PC-3 (cell line): Measurements from ENCODE around the gene HEATR5B. TPM values are rescaled to one million over a fixed set of nuclear protein-coding genes. Genes with fewer than 3 reads are reported as not detected.

ENCODE experiments used
- ATAC-seq: fragments of 200-7000 bp; cut with Tn5 transposase; 2 replicates; pipeline ENCODE4 v1.9.1; 2020; ENCODE audit warnings: mild to moderate bottlenecking, moderate library complexity
- Bru-seq: library from RNA; stranded (reverse); fragments of 400-500 nt; gene quantifications from one replicate; lab custom pipeline; 2021; lab: Mats Ljungman, UMichigan
- BruChase-seq, 2 experiments: library from RNA; stranded (reverse); fragments of 400-500 nt; gene quantifications; one replicate each; lab custom pipeline; 2021; lab: Mats Ljungman, UMichigan
- BruUV-seq: library from RNA; stranded (reverse); fragments of 400-500 nt; replicated peaks from 2 replicates; lab custom pipeline; 2021; lab: Mats Ljungman, UMichigan
- CTCF ChIA-PET: fragments of 300-600 bp; sonication (Branson Sonifier 250); formaldehyde crosslinking; loops from one replicate; lab custom pipeline; 2022; ENCODE audit warnings: antibody characterized with exemption; lab: Charles Lee
- POLR2A ChIA-PET: fragments of 300-600 bp; sonication (Branson Sonifier 250); formaldehyde crosslinking; loops from one replicate; lab custom pipeline; 2022; ENCODE audit warnings: antibody characterized with exemption; ENCODE audit not compliant: unreplicated experiment; lab: Charles Lee
- DNase-seq: peaks from one replicate; pipeline ENCODE4 v3.0.0-alpha.2; 2015
- H2AFZ ChIP-seq: fragments of 300-600 bp; sonication (generic); 2 replicates; pipeline ENCODE4 v1.6.0; 2016; ENCODE audit warnings: antibody characterized with exemption, low read length
- H3F3A ChIP-seq: fragments of 300-600 bp; sonication (generic); one replicate; pipeline ENCODE4 v1.6.0; 2017; ENCODE audit warnings: antibody characterized with exemption, low read length, control low read depth, mild to moderate bottlenecking; ENCODE audit not compliant: unreplicated experiment
- H3K27ac ChIP-seq: fragments of 300-600 bp; sonication (generic); 2 replicates; pipeline ENCODE4 v1.5.1; 2016; ENCODE audit warnings: mild to moderate bottlenecking, low read length
- H3K27me3 ChIP-seq: fragments of 300-600 bp; sonication (generic); 2 replicates; pipeline ENCODE4 v1.6.1; 2016; ENCODE audit warnings: low read length, mixed read lengths
- H3K36me3 ChIP-seq: fragments of 300-600 bp; sonication (generic); 2 replicates; pipeline ENCODE4 v1.6.1; 2016; ENCODE audit warnings: low read depth, mixed run types, low read length, mixed read lengths
- H3K4me1 ChIP-seq: fragments of 300-600 bp; sonication (generic); 2 replicates; pipeline ENCODE4 v1.5.1; 2016; ENCODE audit warnings: low read length; ENCODE audit not compliant: insufficient read depth
- H3K4me2 ChIP-seq: fragments of 300-600 bp; sonication (generic); 2 replicates; pipeline ENCODE4 v1.6.0; 2016; ENCODE audit warnings: low read length
- H3K4me3 ChIP-seq: fragments of 300-600 bp; sonication (generic); 2 replicates; pipeline ENCODE4 v1.5.1; 2016; ENCODE audit warnings: mild to moderate bottlenecking, low read length, mixed read lengths
- H3K79me2 ChIP-seq: fragments of 300-600 bp; sonication (generic); 2 replicates; pipeline ENCODE4 v1.6.1; 2017; ENCODE audit warnings: low read length, mixed read lengths
- H3K9ac ChIP-seq: fragments of 300-600 bp; sonication (generic); 2 replicates; pipeline ENCODE4 v1.6.0; 2016; ENCODE audit warnings: mild to moderate bottlenecking, low read length
- H3K9me2 ChIP-seq: fragments of 300-600 bp; sonication (generic); replicated peaks from 2 replicates; pipeline ENCODE4 v1.6.1; 2016; ENCODE audit warnings: mixed run types, low read length, mixed read lengths
- H3K9me3 ChIP-seq: fragments of 300-600 bp; sonication (generic); 2 replicates; pipeline ENCODE4 v1.6.1; 2016; ENCODE audit warnings: low read length, mixed read lengths
- H4K20me1 ChIP-seq: fragments of 300-600 bp; sonication (generic); 2 replicates; pipeline ENCODE4 v1.6.1; 2016; ENCODE audit warnings: low read length, mixed read lengths
- EZH2 ChIP-seq: fragments of 300-600 bp; sonication (generic); IDR thresholded peaks from one replicate; pipeline ENCODE4 v1.6.1; 2017; ENCODE audit warnings: antibody characterized with exemption, mild to moderate bottlenecking, low read length; ENCODE audit not compliant: unreplicated experiment
- EZH2phosphoT487 ChIP-seq: fragments of 300-600 bp; sonication (generic); IDR thresholded peaks from 2 replicates; pipeline ENCODE4 v1.6.1; 2018; ENCODE audit warnings: mild to moderate bottlenecking, antibody characterized with exemption, low read length, borderline replicate concordance
- intact Hi-C: fragments of 100-400 bp; cut with micrococcal nuclease; formaldehyde crosslinking; loops from 2 replicates; pipeline ENCODE4 v1.9.0; 2023
- long read RNA-seq: library from polyadenylated mRNA; unstranded; transcript quantifications from one replicate; pipeline ENCODE4 v2.0.0, GENCODE V29; 2021; ENCODE audit not compliant: unreplicated experiment
- total RNA-seq: library from RNA; depleted of rRNA; stranded (reverse); fragments of >200 nt; gene quantifications from 2 replicates; pipeline ENCODE4 v1.2.3, GENCODE V29; 2014; rRNA removed
- TF ChIP-seq, protein P1 (sequence below): fragments of 300-600 bp; sonication (generic); conservative IDR thresholded peaks from 2 replicates; pipeline ENCODE4 v1.5.1; 2017; ENCODE audit warnings: antibody characterized with exemption, low read depth, mild to moderate bottlenecking, low read length

Gene HEATR5B
- 10.0 and 13.0 TPM in 2 replicates for total RNA-seq
- Bru-seq, nascent RNA, result percentile 74 among the genes with signal in this experiment
- BruChase-seq, experiment 1, labeled RNA remaining after a 6-hour chase, result percentile 74 among the genes with signal in this experiment
- percentile 78 among the genes with signal in this experiment for BruChase-seq, experiment 2, labeled RNA remaining after a 2-hour chase
- long read RNA-seq, full-length matches to known transcripts, result 2 of 29 reads
- long read RNA-seq, partial matches to known transcripts, result 12 of 29 reads
- long read RNA-seq, other reads (novel, unspliced or antisense), result 15 of 29 reads

GRCh38 chr2:37083873-37084794 lies at the start of gene HEATR5B, which contains the start of gene GPATCH11:
HEATR5B (minus strand) TSS chr2:37084372; CDS start chr2:37083414, 958 bp downstream.
GPATCH11 (plus strand) TSS chr2:37084518; CDS start chr2:37088382, 3,864 bp downstream.
- H3K79me2 ChIP-seq, result peaks cover 32% of the 10 kb centered on the region
- H3K27ac ChIP-seq, result peak within 1 kb of the TSS; percentile 49
- intact Hi-C loops, result no loop called here
- DNase-seq, result peak; percentile 98
- peaks cover 5% of the 10 kb centered on the region for H3F3A ChIP-seq
- POLR2A ChIA-PET, result interaction anchor here (0.5 to 0.7 kb wide), 2 partner anchors 181 to 1683 kb away, joined by 3 read pairs; no protein-coding TSS in a partner anchor
- TF ChIP-seq EZH2 (no peak), EZH2phosphoT487 (no peak)
- peak within 1 kb of the TSS; percentile 83 for H3K9ac ChIP-seq
- H3K36me3 ChIP-seq, result peaks cover 10% of the 10 kb centered on the region; the same call in 1 of the 2 replicates
- peak within 1 kb of the TSS; percentile 95 for H3K4me2 ChIP-seq
- CTCF ChIA-PET, result interaction anchor here (0.7 kb wide), 1 partner anchor 806 kb away, joined by 3 read pairs; no protein-coding TSS in a partner anchor
- peaks cover 29% of the 10 kb centered on the region for H3K4me1 ChIP-seq
- peak within 1 kb of the TSS; percentile 84 for H3K4me3 ChIP-seq
- H4K20me1 ChIP-seq, result no peaks in the 10 kb centered on the region
- H3K9me3 ChIP-seq, result no peaks in the 10 kb centered on the region
- TSS peak; percentile 56 for BruUV-seq
- H3K27me3 ChIP-seq, result no peaks in the 10 kb centered on the region
- H3K9me2 ChIP-seq, result no peaks in the 10 kb centered on the region
- peak within 1 kb of the TSS; percentile 99 for H2AFZ ChIP-seq
- ATAC-seq, result peak; percentile 92

- ChIA-PET CTCF (no interaction called here), POLR2A (no interaction called here)
- no peaks in the 10 kb centered on the region for H3F3A ChIP-seq
- no peaks in the 10 kb centered on the region for H3K9me2 ChIP-seq
- DNase-seq, result no peak
- ATAC-seq, result no peak
- no TSS peak for BruUV-seq
- no peaks in the 10 kb centered on the region for H3K4me1 ChIP-seq
- no peak overlapping the region for H3K9ac ChIP-seq
- H3K79me2 ChIP-seq, result no peaks in the 10 kb centered on the region
- H3K9me3 ChIP-seq, result no peaks in the 10 kb centered on the region
- H3K27ac ChIP-seq, result no peak overlapping the region
- intact Hi-C loops, result no loop called here
- no peak overlapping the region for H3K4me2 ChIP-seq
- no peaks in the 10 kb centered on the region for H4K20me1 ChIP-seq
- H2AFZ ChIP-seq, result no peak overlapping the region
- peaks cover 69% of the 10 kb centered on the region for H3K36me3 ChIP-seq
- no peak for TF ChIP-seq EZH2phosphoT487
- TF ChIP-seq EZH2, result no peak
- TF ChIP-seq, protein P1, sequence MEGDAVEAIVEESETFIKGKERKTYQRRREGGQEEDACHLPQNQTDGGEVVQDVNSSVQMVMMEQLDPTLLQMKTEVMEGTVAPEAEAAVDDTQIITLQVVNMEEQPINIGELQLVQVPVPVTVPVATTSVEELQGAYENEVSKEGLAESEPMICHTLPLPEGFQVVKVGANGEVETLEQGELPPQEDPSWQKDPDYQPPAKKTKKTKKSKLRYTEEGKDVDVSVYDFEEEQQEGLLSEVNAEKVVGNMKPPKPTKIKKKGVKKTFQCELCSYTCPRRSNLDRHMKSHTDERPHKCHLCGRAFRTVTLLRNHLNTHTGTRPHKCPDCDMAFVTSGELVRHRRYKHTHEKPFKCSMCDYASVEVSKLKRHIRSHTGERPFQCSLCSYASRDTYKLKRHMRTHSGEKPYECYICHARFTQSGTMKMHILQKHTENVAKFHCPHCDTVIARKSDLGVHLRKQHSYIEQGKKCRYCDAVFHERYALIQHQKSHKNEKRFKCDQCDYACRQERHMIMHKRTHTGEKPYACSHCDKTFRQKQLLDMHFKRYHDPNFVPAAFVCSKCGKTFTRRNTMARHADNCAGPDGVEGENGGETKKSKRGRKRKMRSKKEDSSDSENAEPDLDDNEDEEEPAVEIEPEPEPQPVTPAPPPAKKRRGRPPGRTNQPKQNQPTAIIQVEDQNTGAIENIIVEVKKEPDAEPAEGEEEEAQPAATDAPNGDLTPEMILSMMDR, result no peak
- H3K27me3 ChIP-seq, result no peaks in the 10 kb centered on the region
- H3K4me3 ChIP-seq, result no peak overlapping the region
Observed at GRCh38 chr2:37132914-37133313, 48.7 kb upstream of the HEATR5B start.

- H3K36me3 ChIP-seq, result peaks cover 35% of the 10 kb centered on the region
Observed at GRCh38 chr2:37125416-37125815, 41.2 kb upstream of the HEATR5B start.

More at GRCh38 chr2:37125416-37125815, 41.2 kb upstream of the HEATR5B start:
- DNase-seq, result no peak
- Histone ChIP-seq H3K9ac (no peak overlapping the region), H3K27me3 (no peaks in the 10 kb centered on the region), H3K9me3 (no peaks in the 10 kb centered on the region), H3K27ac (no peak overlapping the region), H4K20me1 (no peaks in the 10 kb centered on the region), H3K4me1 (no peaks in the 10 kb centered on the region), H3F3A (no peaks in the 10 kb centered on the region), H2AFZ (no peak overlapping the region), H3K4me3 (no peak overlapping the region), H3K79me2 (no peaks in the 10 kb centered on the region), H3K4me2 (no peak overlapping the region), H3K9me2 (no peaks in the 10 kb centered on the region)
- ATAC-seq, result no peak
- POLR2A ChIA-PET, result no interaction called here
- CTCF ChIA-PET, result no interaction called here
- TF ChIP-seq EZH2phosphoT487 (no peak), EZH2 (no peak)
- no TSS peak for BruUV-seq
- intact Hi-C loops, result no loop called here
